Cortex of kidney (tissue), 1 donor: Measurements from ENCODE around the gene COL24A1.
"Not testable (repeated sequence)": the region's sequence is repeated elsewhere in the genome, so short reads cannot be mapped to it uniquely, and the experiment has no call there.

Source experiments
- DNase-seq: peaks from one replicate; lab custom pipeline; 2025; lab: John Stamatoyannopoulos, UW

COL24A1 gene

GRCh38 chr1:86152887-86153286, 3.7 kb downstream of the COL24A1 start:
- DNase-seq: no peak

- no peak for DNase-seq
Observed at GRCh38 chr1:86151427-86151826, 5.1 kb downstream of the COL24A1 start.

- no peak for DNase-seq
Observed at GRCh38 chr1:86150553-86151055, 6.0 kb downstream of the COL24A1 start.

GRCh38 chr1:86149591-86149990, 7.0 kb downstream of the COL24A1 start:
- no peak for DNase-seq

- DNase-seq: no peak
Observed at GRCh38 chr1:86147755-86148154, 8.8 kb downstream of the COL24A1 start.

GRCh38 chr1:86146566-86146965, 10.0 kb downstream of the COL24A1 start:
- DNase-seq: no peak

GRCh38 chr1:86140281-86140880, 16.2 kb downstream of the COL24A1 start:
- no peak for DNase-seq

GRCh38 chr1:86138746-86139145, 17.8 kb downstream of the COL24A1 start:
- no peak for DNase-seq

- no peak for DNase-seq
Observed at GRCh38 chr1:86137436-86137835, 19.1 kb downstream of the COL24A1 start.

GRCh38 chr1:86119214-86119764, 37.3 kb downstream of the COL24A1 start:
- no peak for DNase-seq

GRCh38 chr1:86114816-86115400, 41.7 kb downstream of the COL24A1 start:
- no peak for DNase-seq

- no peak for DNase-seq
Observed at GRCh38 chr1:86114236-86114635, 42.3 kb downstream of the COL24A1 start.

GRCh38 chr1:86111590-86111989, 45.0 kb downstream of the COL24A1 start:
- not testable (repeated sequence) for DNase-seq

- DNase-seq: no peak
Observed at GRCh38 chr1:86110451-86111129, 46.0 kb downstream of the COL24A1 start.

GRCh38 chr1:86105533-86105866, 51.1 kb downstream of the COL24A1 start:
- DNase-seq: no peak

- no peak for DNase-seq
Observed at GRCh38 chr1:86104606-86105532, 51.7 kb downstream of the COL24A1 start.

- no peak for DNase-seq
Observed at GRCh38 chr1:86101616-86102015, 55.0 kb downstream of the COL24A1 start.

- no peak for DNase-seq
Observed at GRCh38 chr1:86100401-86100800, 56.2 kb downstream of the COL24A1 start.

- DNase-seq: no peak
Observed at GRCh38 chr1:86089765-86090164, 66.8 kb downstream of the COL24A1 start.

- DNase-seq: no peak
Observed at GRCh38 chr1:86085741-86086409, 70.7 kb downstream of the COL24A1 start.

GRCh38 chr1:86084998-86085397, 71.6 kb downstream of the COL24A1 start:
- no peak for DNase-seq
